HG02852 (cell line): ENCODE results near the gene MAPK10.
"Not testable (repeated sequence)": the region's sequence is repeated elsewhere in the genome, so short reads cannot be mapped to it uniquely, and the experiment has no call there.

Source experiments
- ATAC-seq: cut with Tn5 transposase; IDR thresholded peaks from one replicate; pipeline ENCODE4 v1.9.1; 2021; ENCODE audit warnings: mild to moderate bottlenecking, moderate library complexity; ENCODE audit not compliant: unreplicated experiment

MAPK10 gene

DNA sequence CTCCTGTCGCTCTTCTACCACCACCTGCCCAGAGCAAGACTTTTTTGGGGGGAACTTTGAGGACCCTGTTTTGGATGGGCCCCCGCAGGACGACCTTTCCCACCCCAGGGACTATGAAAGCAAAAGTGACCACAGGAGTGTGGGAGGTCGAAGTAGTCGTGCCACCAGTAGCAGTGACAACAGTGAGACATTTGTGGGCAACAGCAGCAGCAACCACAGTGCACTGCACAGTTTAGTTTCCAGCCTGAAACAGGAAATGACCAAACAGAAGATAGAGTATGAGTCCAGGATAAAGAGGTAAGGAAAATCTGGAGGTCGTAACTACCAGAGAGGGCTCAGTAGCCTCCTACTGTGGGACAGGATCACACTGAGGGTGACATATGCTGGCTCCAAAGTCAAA is 364.5 kb downstream of the MAPK10 start:
- no peak for ATAC-seq

- ATAC-seq: no peak
Observed at GRCh38 chr4:85994576-85994975, 365.3 kb downstream of the MAPK10 start.

GRCh38 chr4:85993641-85994040 is 366.2 kb downstream of the MAPK10 start:
- no peak for ATAC-seq

DNA sequence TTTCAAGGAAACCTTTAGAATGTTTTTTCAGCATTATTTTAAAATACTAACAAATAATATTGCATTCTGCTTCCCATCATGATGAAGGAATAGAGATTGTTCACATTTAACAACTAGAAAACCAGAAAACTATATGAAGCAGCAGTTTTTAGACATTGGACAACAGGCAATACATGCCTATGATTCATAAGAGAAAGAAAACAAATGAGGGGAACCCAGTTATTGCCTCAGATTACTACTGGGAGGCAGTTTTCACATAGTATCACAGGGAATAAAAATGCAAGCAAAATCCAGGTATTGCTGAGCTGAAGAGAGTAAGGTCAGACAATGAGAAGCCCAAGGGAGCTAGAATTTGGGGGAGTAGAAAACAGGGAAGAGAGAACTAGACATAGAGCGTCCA is 373.6 kb downstream of the MAPK10 start:
- ATAC-seq: no peak

DNA sequence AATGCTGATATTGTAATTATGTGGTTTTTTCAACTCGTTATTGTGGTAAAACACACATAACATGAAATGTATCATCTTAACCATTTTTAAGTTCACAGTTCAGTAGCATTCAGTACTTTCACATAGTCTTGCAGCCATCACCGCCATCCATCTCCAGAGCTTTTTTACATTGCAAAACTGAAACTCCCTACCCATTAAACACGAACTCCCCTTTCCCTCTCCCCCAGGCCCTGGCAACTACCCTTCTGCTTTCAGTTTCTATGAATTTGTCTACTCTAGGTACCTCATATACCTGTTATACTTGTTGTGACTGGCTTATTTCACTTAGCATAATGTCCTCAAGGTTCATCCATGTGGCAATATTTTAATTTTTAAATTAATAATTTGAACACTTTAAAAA is 380.6 kb downstream of the MAPK10 start:
- peak; percentile 90 for ATAC-seq

GRCh38 chr4:85970535-85970934 is 389.3 kb downstream of the MAPK10 start:
- no peak for ATAC-seq

GRCh38 chr4:85968945-85969819 is 390.7 kb downstream of the MAPK10 start:
- ATAC-seq: peak; percentile 56

DNA sequence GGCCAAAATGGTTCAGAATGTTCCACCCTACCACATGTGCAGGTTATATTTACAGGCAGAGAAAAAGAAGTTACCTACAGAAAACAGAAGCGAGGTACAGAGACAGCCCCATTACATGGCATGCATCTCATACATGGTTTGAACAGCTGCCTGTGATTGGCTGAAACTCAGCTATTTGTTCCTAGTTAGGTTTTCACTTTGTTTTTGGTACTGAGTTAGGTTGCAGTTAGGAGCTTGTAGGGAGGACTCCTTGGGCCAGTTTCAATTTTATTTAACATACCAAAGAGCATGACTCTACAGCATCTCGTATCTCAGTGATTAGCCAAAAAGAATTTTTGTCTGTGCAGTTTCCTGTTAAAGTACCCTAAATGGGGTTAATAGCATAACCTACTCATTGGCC is 392.0 kb downstream of the MAPK10 start:
- ATAC-seq: no peak

GRCh38 chr4:85966373-85966772 is 393.5 kb downstream of the MAPK10 start:
- no peak for ATAC-seq

GRCh38 chr4:85965529-85965928 is 394.3 kb downstream of the MAPK10 start:
- ATAC-seq: no peak

GRCh38 chr4:85965017-85965416 is 394.8 kb downstream of the MAPK10 start:
- not testable (repeated sequence) for ATAC-seq

DNA sequence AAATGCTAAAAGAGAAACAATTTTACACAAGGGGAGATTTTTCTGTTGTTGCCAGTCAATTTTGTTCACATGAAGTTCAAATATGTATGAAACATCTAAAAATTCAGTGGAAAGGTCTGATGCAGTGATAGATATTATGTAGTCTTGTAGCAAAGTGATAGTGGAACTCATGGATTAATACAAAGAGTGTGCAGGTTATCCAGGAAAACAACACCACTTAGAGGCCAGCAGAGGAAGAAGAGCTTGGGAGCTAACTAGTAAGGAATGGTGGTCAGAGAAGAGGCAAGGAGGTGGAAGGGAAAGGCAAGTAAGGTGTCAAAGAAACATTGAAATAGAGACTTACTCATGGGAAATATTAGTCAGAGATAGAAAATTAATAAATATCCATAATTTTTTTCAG is 395.6 kb downstream of the MAPK10 start:
- no peak for ATAC-seq

GRCh38 chr4:85963231-85963630 is 396.6 kb downstream of the MAPK10 start:
- no peak for ATAC-seq

DNA sequence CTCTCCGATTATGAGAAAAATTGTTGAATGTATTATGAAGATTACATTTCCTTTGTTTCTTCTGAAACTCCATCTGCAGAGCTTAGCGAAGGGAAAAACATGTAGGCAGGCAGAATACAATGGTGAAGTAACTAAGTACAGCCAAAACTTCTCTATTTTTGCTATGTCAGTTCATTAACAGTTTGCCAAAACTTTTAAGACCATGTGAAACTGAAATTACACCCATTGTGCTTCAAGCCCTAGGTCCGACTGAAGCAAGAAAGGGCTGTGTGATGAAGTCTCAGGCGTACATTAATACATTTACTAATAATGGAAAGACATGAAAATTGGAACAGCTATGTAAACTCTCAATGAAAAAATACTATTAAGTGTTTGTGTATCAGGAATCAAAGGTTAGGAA is 398.0 kb downstream of the MAPK10 start:
- ATAC-seq: no peak

GRCh38 chr4:85956293-85956945 is 403.4 kb downstream of the MAPK10 start:
- no peak for ATAC-seq

DNA sequence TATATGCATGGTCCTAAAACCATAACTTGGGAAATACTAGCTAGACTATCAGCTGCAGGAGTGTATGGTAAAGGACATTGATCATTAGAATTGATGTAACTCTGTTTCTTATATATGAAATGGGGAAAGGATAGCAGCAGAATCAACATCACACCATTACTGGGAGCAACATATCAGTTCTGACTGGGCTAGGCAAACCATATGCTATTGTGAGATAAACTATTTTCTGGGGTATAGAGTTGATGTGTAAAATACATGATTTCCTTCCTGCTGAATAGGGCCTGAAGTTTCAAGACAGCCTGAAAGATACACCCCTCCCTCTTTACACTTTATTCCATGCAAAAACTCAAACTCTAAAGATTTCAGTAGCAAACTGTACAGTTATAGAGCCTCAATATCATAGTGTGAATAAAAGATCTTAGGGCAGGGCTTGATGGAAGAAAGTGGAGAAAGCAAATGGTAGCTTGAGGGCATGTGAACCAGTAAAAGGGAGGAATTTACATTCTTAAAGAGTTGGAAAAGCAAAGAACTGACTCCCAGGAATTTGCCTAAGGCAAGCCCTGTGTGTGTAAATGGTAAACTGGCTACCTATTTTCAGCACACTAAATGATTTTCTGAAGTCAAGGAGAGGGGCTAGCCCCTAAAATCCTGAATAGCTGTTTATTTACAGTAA is 404.1 kb downstream of the MAPK10 start:
- no peak for ATAC-seq

- ATAC-seq: no peak
Observed at GRCh38 chr4:85953651-85954018, 406.2 kb downstream of the MAPK10 start.

DNA sequence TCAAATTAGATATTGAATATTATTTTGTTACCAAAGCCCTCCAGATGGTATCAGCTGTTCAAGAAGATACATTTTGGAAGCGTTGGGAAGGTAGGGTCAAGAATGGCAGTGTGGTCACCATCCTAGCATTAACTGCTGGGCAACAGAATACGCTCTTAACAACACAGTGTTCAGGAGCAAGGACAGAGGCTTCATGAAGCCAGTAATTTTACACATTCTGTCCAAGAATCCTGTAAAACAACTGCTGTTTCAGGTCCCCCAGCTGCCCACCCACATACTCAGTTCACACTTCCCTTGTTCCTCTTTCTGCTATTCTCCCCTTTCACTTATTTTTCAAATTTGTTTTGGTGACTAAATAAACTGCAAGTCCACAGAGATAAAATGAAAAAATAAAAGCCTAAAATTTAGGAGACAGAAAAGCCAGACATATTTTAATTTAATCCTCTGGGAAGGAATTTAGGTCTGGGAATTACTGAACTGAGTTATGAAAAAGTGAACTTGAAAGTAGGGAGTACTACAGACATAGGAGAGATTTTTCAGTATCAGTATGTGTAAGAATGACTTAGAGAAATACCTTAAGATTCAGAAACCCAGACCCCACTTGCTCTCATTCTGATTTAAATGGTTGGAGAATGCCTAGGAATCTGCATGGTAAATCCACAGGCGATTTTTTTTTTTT is 406.7 kb downstream of the MAPK10 start:
- ATAC-seq: peak; percentile 56

DNA sequence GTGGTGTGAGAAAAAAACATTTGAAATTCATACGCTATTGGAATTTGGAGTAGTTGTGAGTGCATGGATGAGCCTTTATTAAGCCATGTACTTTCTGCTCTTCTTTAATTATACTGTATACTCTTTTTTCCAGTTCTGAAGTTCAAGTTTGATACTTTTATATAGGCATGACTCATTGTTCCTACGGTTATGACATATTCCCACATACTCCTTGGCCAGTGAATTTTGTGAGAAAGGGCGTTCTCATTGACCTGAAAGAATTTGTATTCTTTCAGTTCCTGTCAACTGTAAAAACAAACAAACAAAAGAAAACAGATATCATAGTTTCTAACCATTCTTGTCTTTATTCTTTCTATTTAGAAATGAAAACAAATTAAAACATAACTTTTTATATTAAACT is 407.3 kb downstream of the MAPK10 start:
- no peak for ATAC-seq

DNA sequence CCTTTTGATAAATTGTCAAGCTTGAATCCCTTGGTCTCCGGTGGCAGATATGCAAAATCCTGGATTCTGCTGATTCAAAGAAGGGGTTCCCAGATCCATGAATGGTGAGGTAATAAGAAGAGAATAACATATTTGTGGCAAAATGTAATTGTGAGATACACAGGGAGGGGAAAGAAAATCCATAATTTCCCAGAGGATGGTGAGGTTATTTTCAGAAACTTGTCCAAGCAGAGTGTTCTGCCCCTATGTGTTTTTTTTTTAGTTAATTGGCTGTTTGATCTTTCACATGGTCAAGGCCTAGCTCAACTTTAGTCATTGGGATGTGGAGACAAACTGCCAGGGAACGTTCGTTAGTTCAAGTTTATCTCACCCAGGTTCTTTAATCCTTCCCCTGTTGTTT is 408.8 kb downstream of the MAPK10 start:
- no peak for ATAC-seq

GRCh38 chr4:85946821-85947220 is 413.0 kb downstream of the MAPK10 start:
- no peak for ATAC-seq
